ENCODE data around the gene CCDC88B. TPM values are rescaled to one million over a fixed set of nuclear protein-coding genes. Genes with fewer than 3 reads are reported as not detected.

The CCDC88B gene
- total RNA-seq, 1 experiment from 2014 or later, result 11.2 TPM

DNA sequence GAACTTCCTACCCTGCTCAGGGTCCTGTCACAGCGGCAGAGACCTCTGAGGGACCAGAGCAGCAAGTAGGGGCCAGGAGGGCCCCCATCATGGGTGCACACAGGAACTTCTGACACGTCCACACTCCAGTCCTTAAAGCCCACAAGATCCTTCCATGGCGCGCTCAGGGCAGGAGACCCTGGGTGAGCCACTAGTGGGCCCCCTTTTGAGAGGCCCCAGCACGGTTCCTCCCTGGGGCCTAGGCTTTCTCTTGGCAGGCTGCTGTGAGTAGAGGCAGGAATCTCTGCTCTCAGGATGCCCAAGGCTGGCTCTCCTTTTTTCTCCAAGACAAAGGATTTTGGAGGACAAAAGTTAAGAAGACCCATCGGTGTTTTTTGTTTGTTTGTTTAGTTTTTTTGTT is 41.3 kb downstream of the CCDC88B start:
- no peak overlapping the region for H2BK15ac ChIP-seq (ENCODE audit: low read depth, low read length)
- DNase-seq, result no peak
- H3K23ac ChIP-seq (ENCODE audit: insufficient read length, low read depth, low read length), result no peak overlapping the region
- H3K27me3 ChIP-seq (ENCODE audit: insufficient read depth, low read length), result no peaks in the 10 kb centered on the region
- no peak overlapping the region for H4K91ac ChIP-seq (ENCODE audit: insufficient read length, low read depth, low read length)
- TF ChIP-seq CTCF (conservative IDR thresholded peaks at IDR 0.05), result peak; percentile 20; the same call in 1 of the 3 replicates
- no peak overlapping the region for H2AK5ac ChIP-seq (ENCODE audit: insufficient read length, low read length)
- H4K20me1 ChIP-seq (ENCODE audit: control insufficient read depth, insufficient read depth, insufficient read length), result no peaks in the 10 kb centered on the region
- no peak overlapping the region for H3K56ac ChIP-seq (ENCODE audit: insufficient read length, low read depth, low read length)
- H2BK5ac ChIP-seq (ENCODE audit: insufficient read length, low read length), result no peak overlapping the region
- Mint-ChIP-seq H3K27me3 (ENCODE audit: low read depth) (peaks cover 8% of the 10 kb centered on the region), H3K4me3 (no peak overlapping the region), H3K4me1 (peaks cover 0 to 5% of the 10 kb centered on the region in 2 experiments; a peak in 2 of 4 replicates), H3K27ac (no peak overlapping the region), H3K9me3 (no peaks in the 10 kb centered on the region), H3K36me3 (ENCODE audit: insufficient read depth in 1 of 3, low read depth in 3 of 3) (no peaks in the 10 kb centered on the region)
- H3T11ph ChIP-seq (ENCODE audit: low read length), result no peak overlapping the region
- H2BK12ac ChIP-seq (ENCODE audit: insufficient read length, low read depth, low read length), result no peak overlapping the region
- no peak overlapping the region for H2AFZ ChIP-seq (ENCODE audit: low read length)
- no peak overlapping the region for H2BK120ac ChIP-seq (ENCODE audit: low read depth, low read length, poor library complexity, severe bottlenecking)
- H2BK20ac ChIP-seq (ENCODE audit: low read depth, low read length, poor library complexity, severe bottlenecking), result no peak overlapping the region
- no peaks in the 10 kb centered on the region for H3K79me1 ChIP-seq (ENCODE audit: insufficient read depth, low read depth, low read length, poor library complexity, severe bottlenecking)
- no peaks in the 10 kb centered on the region for H3K79me2 ChIP-seq (ENCODE audit: insufficient read depth, low read length)
- WGBS (ENCODE audit: extremely low coverage, insufficient read length, low lambda C conversion rate), result no CpG with 5 or more reads among the region's 6 CpGs
- H3K9me3 ChIP-seq (ENCODE audit: control insufficient read depth, low read depth, low read length), result no peaks in the 10 kb centered on the region
- H4K5ac ChIP-seq (ENCODE audit: insufficient read length, low read depth, low read length), result no peak overlapping the region
- no peak overlapping the region for H3K9ac ChIP-seq (ENCODE audit: extremely low read depth, insufficient read length, low read length)
- H3K27ac ChIP-seq (ENCODE audit: insufficient read length, low read depth, low read length), result no peak overlapping the region
- H4K8ac ChIP-seq (replicated peaks; ENCODE audit: insufficient read length, low read depth, low read length), result no peak overlapping the region
- H3K4me1 ChIP-seq (ENCODE audit: insufficient read depth, low read length), result no peaks in the 10 kb centered on the region
- no peak overlapping the region for H3K18ac ChIP-seq (ENCODE audit: insufficient read length, low read depth, low read length)
- no peak overlapping the region for H3K14ac ChIP-seq (ENCODE audit: insufficient read depth, low read length)
- no peak overlapping the region for H3K4ac ChIP-seq (ENCODE audit: low read depth, low read length)
- no peaks in the 10 kb centered on the region for H3K23me2 ChIP-seq (ENCODE audit: insufficient read length, low read depth, low read length, poor library complexity, severe bottlenecking)
- no peak overlapping the region for H3K4me2 ChIP-seq (ENCODE audit: insufficient read depth, insufficient read length, low read length)

Measured in H9 (cell line).